Activated T-helper 2 cell treated with anti-CD3 and anti-CD28 coated beads, Interferon-gamma antibody, Interleukin-2, Interleukin-4, amounts not matched to agents 10 μg/mL and 5 μg/mL and 100 μg/mL, durations not matched to agents 14 hours and 24 hours and 36 hours (primary cell): Measurements from ENCODE around the gene EPO. TPM values are rescaled to one million over a fixed set of nuclear protein-coding genes. Genes with fewer than 3 reads are reported as not detected.

ENCODE experiments used
- DNase-seq: peaks from one replicate; pipeline ENCODE4 v3.0.0; 2021; ENCODE audit warnings: low spot score
- H3K27ac Mint-ChIP-seq: one replicate; pipeline ENCODE4 v1.8.0; 2021; ENCODE audit warnings: mixed read lengths
- H3K27me3 Mint-ChIP-seq: one replicate; pipeline ENCODE4 v1.8.0; 2021; ENCODE audit warnings: low read depth, mixed read lengths
- H3K36me3 Mint-ChIP-seq: one replicate; pipeline ENCODE4 v1.8.0; 2021; ENCODE audit warnings: low read depth, mixed read lengths
- H3K4me1 Mint-ChIP-seq: one replicate; pipeline ENCODE4 v1.8.0; 2021; ENCODE audit warnings: low read depth, mixed read lengths
- H3K4me3 Mint-ChIP-seq: one replicate; pipeline ENCODE4 v1.8.0; 2021; ENCODE audit warnings: low read depth, mild to moderate bottlenecking, moderate library complexity, mixed read lengths
- H3K9me3 Mint-ChIP-seq: one replicate; pipeline ENCODE4 v1.8.0; 2021; ENCODE audit warnings: mixed read lengths
- intact Hi-C: fragments of 100-400 bp; cut with micrococcal nuclease; formaldehyde crosslinking; loops from one replicate; pipeline ENCODE4 v1.15.1; 2023
- total RNA-seq: library from RNA; stranded (reverse); gene quantifications from 2 replicates; pipeline ENCODE4 v1.2.3, GENCODE V29; 2022

EPO gene
- total RNA-seq, 1 donor from 2014 or later = not detected

DNA sequence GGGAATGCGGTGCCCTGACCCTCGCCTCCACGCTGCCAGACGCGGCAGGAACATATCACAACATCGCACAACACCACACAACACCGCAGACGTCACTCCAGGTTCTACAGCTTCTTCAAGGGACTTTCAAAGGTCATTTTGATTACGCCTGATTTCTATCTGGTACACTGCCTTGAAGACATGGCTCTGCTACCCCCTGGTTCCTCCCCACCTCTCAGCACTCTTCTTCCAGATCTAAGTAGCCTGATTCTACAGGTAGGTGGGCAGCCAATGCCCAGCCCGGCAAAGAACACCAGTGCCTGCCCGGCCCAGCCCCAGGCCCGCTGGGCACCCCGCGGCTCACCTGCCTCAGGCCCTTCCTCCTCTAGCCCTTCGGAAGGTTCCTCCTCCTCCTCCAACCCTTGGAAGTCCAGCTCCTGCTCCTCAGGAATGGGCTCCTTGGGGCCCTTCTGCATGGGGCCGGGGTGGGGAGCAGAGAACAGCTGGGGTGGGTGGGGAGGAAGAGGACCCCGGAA is 34.6 kb upstream of the EPO start:
- no peak overlapping the region for H3K27ac Mint-ChIP-seq
- no peak overlapping the region for H3K4me3 Mint-ChIP-seq
- no peak for DNase-seq
- H3K36me3 Mint-ChIP-seq = peaks cover 41% of the 10 kb centered on the region
- intact Hi-C loops = no loop called here
- H3K4me1 Mint-ChIP-seq = peaks cover 2% of the 10 kb centered on the region
- no peaks in the 10 kb centered on the region for H3K9me3 Mint-ChIP-seq
- no peaks in the 10 kb centered on the region for H3K27me3 Mint-ChIP-seq

DNA sequence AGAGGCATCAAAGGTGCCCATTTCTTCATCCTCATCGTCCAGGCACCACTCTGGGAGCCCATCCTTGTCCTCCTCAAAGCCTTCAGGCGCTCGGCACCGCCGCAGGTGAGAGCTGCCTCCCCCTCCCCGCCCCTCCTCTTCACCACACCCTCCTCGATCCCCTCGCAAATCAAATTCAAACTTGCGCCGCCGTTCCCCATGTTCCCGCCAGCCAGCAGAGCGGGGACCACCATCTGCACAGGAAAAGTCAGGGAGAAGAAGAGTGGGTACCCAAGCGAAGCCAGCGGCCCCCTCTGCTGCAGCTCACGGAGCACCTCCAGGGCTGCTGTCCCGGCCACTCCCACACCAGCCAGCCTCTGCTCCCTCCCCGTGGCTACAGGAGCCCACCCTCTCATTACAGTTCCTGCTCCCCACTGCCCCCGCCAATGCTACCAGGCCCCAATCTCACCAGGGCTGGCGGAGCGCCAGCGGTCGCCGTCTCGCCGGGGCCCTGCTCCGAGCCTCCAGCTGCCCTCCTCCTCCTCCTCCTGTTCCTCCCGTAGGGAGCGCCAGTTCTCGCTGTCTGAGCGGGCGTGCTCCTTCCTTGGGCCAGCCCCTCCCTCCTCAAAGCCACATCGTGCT is 34.0 kb upstream of the EPO start:
- no peaks in the 10 kb centered on the region for H3K9me3 Mint-ChIP-seq
- H3K27ac Mint-ChIP-seq = no peak overlapping the region
- intact Hi-C loops = no loop called here
- peaks cover 2% of the 10 kb centered on the region for H3K4me1 Mint-ChIP-seq
- H3K4me3 Mint-ChIP-seq = no peak overlapping the region
- H3K36me3 Mint-ChIP-seq = peaks cover 41% of the 10 kb centered on the region
- DNase-seq = no peak
- no peaks in the 10 kb centered on the region for H3K27me3 Mint-ChIP-seq

DNA sequence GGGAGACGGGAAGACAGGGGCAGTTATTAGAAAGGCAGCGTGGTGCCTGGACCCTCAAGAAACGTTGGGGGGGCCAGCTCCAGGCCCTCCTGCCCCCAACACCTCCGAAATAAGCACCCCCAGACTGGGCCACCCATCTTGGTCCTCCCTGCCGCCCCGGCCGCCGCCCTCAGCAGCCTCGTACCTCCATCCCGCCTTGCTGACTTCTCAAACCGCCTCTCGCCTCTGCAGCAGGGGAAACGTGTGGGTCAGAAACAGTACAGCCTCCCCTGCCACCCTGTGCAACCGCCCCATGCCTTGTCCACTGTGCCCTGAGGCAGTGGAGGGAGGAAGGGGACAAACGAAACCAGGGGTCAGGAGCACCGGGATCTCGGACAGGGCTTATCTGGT is 33.5 kb upstream of the EPO start:
- no peak for DNase-seq
- no peak overlapping the region for H3K4me3 Mint-ChIP-seq
- H3K9me3 Mint-ChIP-seq = no peaks in the 10 kb centered on the region
- H3K27ac Mint-ChIP-seq = no peak overlapping the region
- H3K4me1 Mint-ChIP-seq = peaks cover 3% of the 10 kb centered on the region
- H3K36me3 Mint-ChIP-seq = peaks cover 42% of the 10 kb centered on the region
- intact Hi-C loops = no loop called here
- no peaks in the 10 kb centered on the region for H3K27me3 Mint-ChIP-seq

DNA sequence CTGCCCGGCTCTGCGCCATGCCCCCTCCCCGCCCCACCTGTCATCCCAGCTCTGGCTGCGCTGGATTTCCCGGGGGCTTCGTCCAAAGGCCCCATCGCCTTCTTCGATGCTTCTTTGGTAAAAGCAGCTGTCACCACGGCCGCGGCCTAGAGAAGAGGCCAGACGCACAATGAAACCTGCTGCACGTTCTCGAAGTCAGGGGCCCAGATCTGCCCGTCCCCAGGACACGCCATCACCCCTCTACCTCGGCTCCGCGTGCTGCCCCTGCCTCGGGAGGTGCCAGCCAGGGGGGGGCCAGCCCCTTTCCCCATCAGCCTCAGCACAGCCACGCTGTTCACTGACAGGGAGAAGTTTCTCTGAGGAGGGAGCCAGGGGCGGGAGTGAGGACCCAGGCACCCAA is 33.0 kb upstream of the EPO start:
- H3K4me3 Mint-ChIP-seq = no peak overlapping the region
- peaks cover 7% of the 10 kb centered on the region for H3K4me1 Mint-ChIP-seq
- no peak for DNase-seq
- intact Hi-C loops = no loop called here
- no peak overlapping the region for H3K27ac Mint-ChIP-seq
- peaks cover 43% of the 10 kb centered on the region for H3K36me3 Mint-ChIP-seq
- H3K9me3 Mint-ChIP-seq = no peaks in the 10 kb centered on the region
- H3K27me3 Mint-ChIP-seq = no peaks in the 10 kb centered on the region

DNA sequence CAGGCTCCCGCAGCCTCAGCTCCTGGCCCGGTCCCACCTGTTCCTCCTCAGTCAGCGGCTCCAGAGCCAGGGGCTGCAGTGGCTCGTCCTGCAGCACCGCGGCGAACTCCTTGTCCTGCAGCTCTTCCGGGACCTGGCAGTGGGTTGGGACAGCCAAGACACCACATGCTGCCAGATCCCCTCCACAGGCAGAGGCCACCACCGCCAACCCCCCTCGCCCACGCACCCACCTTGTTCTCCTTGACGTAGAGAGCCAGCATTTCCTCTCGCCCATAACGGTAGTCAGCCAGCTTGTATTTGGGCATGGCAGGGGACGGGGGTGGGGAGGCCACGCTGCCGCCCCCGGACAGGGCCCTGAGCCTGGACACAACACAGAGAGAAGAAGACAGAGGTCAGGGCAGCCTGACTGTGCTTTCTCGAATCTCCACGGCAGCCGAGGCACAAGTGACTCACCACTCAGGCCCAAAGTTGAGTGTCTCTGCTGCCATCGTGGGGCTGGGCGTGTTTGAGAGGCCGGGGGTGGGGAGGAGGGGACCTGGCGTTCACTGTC is 32.4 kb upstream of the EPO start:
- H3K36me3 Mint-ChIP-seq = peaks cover 49% of the 10 kb centered on the region
- peaks cover 13% of the 10 kb centered on the region for H3K4me1 Mint-ChIP-seq
- H3K4me3 Mint-ChIP-seq = no peak overlapping the region
- no peak for DNase-seq
- H3K9me3 Mint-ChIP-seq = no peaks in the 10 kb centered on the region
- H3K27me3 Mint-ChIP-seq = no peaks in the 10 kb centered on the region
- intact Hi-C loops = no loop called here
- no peak overlapping the region for H3K27ac Mint-ChIP-seq

DNA sequence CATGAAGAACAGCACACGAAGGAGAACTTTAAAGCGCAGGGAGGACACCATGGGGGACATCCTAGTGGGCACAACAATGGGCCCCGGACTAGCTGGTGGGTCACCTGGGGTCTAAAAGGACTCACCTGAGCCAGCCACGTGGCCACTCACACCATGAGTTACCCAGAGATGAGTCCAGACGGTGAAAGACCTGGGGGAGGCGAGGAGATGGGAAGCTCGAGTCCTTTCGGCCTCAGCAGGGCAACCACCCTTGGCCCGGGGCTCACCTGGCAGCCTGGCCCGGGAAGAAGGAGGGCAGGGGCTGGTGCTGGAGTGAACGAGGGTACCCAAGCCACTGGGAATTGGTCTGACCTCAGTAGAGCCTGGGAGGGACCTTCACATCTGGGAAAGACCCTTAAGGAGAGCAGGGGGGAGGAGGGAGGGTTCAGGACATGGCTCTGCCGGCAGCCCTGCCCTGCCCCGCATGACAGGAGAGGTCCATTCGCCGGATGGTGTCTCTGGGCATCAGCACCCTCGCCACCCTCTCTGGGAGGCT is 31.9 kb upstream of the EPO start:
- H3K27me3 Mint-ChIP-seq = no peaks in the 10 kb centered on the region
- H3K27ac Mint-ChIP-seq = no peak overlapping the region
- DNase-seq = no peak
- no peaks in the 10 kb centered on the region for H3K9me3 Mint-ChIP-seq
- no peak overlapping the region for H3K4me3 Mint-ChIP-seq
- peaks cover 16% of the 10 kb centered on the region for H3K4me1 Mint-ChIP-seq
- peaks cover 52% of the 10 kb centered on the region for H3K36me3 Mint-ChIP-seq
- intact Hi-C loops = no loop called here

DNA sequence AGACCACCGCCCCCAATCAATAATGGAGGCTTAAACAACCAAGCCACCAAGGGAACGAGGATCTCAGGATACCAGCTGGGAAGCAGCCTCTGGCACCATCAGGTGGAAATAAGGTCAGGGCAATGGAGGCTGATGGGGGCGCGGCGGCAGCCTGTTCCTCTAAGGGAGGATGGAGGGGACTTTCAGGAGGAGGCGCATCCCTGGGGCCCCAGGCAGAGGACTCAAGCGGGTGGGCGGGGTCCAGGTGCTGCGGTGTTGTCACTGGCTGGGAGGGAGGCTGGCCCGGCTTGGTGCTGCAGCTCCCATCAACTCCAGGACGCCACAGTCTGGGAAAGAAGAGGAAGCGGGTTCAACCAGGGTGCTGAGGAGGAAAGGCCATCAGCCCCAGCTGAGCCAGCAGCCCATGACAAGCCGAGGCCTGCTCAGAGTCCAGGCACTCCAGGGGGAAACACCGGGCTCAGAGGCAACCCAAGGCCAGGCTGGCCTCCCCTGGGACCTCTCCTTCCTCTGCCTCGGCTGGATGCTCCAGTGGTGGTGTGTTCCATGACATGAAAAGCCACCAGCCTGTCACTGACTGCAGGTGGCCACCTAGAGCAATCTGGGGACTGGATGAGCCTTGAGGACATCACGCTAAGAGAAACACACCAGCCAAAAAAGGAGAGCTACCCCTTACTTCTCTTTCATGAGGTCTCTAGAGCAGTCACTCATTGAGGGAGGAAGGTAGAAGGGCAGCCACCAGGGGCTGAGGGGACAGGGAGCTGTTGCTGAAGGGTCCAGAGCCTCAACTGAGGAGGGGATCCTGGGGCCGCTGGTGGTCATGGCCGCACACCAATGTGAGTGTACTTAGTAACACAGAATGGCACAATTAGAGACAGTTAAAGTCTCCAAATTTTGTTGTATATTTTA is 30.8 kb upstream of the EPO start:
- peak overlapping the region; percentile 6 for H3K27ac Mint-ChIP-seq
- intact Hi-C loops = loop anchor here (5.0 kb wide), 1 partner anchor 127 kb away; no protein-coding TSS in a partner anchor
- H3K9me3 Mint-ChIP-seq = no peaks in the 10 kb centered on the region
- peaks cover 48% of the 10 kb centered on the region for H3K36me3 Mint-ChIP-seq
- H3K4me3 Mint-ChIP-seq = no peak overlapping the region
- H3K4me1 Mint-ChIP-seq = peaks cover 16% of the 10 kb centered on the region
- DNase-seq = no peak
- no peaks in the 10 kb centered on the region for H3K27me3 Mint-ChIP-seq

DNA sequence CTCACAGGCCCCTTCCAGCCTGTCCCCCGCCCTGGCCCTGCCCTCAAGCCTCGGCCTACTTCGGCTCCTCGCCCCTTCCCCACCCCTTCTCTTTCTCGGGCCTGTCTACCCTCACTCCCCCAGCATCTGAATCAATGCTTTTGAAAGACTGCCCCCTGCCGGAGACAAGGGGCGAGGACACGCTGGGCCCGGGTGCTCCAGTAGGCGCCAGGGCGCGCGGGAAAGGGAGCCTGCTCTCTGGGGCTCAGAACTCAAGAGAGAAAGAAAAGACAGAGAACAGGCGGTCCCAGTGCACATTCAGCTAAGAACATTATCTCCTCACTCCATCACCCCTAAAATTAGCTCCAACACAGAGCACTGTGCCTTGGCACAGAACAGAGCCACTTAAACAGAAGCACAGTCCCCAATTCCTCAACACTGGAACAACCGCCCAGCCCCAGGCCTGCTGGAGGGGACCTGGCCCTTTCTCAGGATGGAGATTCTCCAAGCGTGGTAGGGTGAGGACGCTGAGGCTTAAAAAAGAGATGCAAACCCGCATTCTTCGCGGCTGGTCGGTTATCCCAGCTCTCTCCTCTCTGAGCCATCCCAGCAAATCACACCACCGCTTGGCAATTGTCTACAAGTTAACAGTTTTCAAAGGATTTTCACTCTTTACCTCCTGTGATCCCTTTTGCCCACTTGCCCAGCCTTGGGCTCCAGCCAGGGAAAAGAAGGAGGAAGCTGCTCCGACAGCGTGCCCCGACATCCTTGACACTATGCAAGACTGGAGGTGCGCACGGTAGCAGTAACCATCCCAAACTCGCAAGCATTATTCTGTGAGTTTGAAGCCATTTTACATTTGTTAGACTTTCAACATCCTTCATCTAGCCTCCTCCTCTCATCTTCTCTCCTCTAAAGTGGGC is 28.3 kb upstream of the EPO start:
- peak overlapping the region; percentile 0 for H3K27ac Mint-ChIP-seq
- intact Hi-C loops = loop anchor here (1.0 to 5.0 kb wide), 2 partner anchors 88 to 130 kb away; no protein-coding TSS in a partner anchor
- peaks cover 37% of the 10 kb centered on the region for H3K36me3 Mint-ChIP-seq
- peaks cover 23% of the 10 kb centered on the region for H3K4me1 Mint-ChIP-seq
- peaks cover 5% of the 10 kb centered on the region for H3K27me3 Mint-ChIP-seq
- DNase-seq = peak; percentile 74
- peak overlapping the region; percentile 90 for H3K4me3 Mint-ChIP-seq
- no peaks in the 10 kb centered on the region for H3K9me3 Mint-ChIP-seq

DNA sequence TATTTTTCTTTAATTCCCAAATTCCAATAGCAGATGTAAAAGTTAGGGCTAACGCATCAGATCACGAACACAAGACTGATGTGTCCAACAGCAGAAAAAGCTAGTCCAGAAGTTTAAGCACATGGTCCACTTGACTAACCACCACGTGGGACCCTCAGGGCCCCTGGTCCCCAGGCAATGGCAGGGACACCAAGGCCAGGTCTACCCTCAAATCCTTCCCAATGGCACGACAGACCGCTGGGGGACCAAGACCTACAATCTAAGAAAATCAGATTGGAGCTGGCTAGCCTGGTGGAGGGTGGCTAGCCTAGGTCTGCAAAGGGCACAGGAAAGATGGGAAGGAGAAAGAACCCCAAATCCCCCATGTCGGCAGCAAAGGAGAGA is 27.7 kb upstream of the EPO start:
- Mint-ChIP-seq H3K36me3 (peaks cover 37% of the 10 kb centered on the region), H3K4me1 (peaks cover 23% of the 10 kb centered on the region), H3K27ac (peak overlapping the region; percentile 82), H3K4me3 (peak overlapping the region; percentile 90), H3K27me3 (peaks cover 7% of the 10 kb centered on the region), H3K9me3 (no peaks in the 10 kb centered on the region)
- intact Hi-C loops = loop anchor here (5.0 kb wide), 1 partner anchor 130 kb away; no protein-coding TSS in a partner anchor
- DNase-seq = no peak

DNA sequence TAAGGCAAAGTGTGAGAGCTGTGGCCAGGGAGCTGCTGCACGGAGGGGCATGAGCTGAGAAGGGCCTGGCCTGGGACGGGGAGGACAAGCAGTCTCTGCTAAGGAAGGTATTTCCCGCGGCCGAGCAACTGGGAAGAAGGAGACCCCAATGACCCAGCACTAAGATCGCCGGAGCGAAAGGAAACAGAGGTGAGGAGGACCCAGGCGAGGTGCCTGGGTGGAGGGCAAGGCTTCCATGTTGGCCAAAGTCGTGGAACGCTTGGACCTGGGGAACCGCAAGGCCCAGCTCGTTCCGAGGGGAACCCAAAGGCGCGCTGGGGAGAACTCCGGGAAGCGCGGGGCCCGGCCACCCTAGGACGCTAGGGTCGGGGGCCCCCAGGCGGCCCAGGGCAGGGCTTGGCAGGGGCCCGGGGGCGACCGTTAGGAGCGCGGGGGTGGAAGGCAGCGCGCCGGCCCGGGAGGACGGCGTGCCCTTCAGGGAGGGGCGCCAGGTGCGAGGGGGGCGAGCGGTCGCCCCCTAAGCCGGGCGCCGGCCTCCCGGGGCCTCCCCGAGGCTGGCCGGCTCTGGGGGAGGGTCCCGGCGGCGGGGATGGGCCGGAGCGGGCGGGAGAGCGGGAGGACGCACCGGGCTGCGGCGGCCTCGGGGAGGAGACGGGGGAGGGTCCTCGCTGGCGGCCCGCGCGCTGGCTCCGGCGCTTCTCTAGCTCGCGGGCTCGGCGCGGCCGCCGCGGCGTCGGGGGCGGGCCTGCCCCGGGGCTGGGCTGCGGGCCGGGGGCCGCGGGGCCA is 26.8 kb upstream of the EPO start:
- DNase-seq = no peak
- Mint-ChIP-seq H3K4me3 (peak overlapping the region; percentile 90), H3K27me3 (peaks cover 7% of the 10 kb centered on the region), H3K36me3 (peaks cover 28% of the 10 kb centered on the region), H3K27ac (peak overlapping the region; percentile 82), H3K4me1 (peaks cover 23% of the 10 kb centered on the region), H3K9me3 (no peaks in the 10 kb centered on the region)
- intact Hi-C loops = loop anchor here (1.0 to 5.0 kb wide), 3 partner anchors 12 to 131 kb away; partner anchors contain the start of gene GNB2

DNA sequence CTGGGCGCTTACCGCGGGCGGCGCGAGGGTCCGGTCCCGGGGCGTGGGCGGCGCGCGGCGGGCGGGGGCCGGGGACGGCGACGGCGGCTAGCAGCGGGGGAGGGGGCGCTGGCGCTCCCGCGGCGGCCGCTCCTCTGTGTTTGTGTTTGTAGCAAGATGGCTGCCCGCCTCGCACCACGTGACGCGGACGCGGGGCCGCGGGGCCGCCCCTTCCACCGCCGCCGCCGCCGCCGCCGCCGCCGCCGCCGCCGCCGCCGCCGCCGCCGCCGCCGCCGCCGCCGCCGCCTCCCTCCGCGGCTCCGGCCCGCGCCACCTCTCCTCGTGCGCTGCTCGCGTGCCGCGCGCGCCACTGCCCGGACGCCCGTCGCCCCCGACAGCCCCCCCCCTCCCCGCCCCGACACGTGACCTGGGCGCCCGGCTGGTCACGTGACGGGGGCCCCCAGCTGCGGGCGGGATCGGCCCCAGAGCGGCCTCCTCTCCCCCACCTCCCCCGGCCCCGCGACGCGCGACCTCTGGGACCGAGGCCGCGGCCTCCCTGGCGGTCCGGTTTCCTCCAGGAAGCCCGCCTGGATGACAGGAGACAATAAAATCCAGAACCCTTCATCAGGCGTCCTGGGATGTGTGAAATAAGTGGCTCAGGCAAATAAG is 26.0 kb upstream of the EPO start, which contains the start of gene GIGYF1:
GIGYF1 (minus strand) TSS at position 153 of the 648 bp plus-strand sequence. CDS start 6,012 bp downstream, outside the sequence.
- peak within 1 kb of the TSS; percentile 90 for H3K4me3 Mint-ChIP-seq
- peaks cover 23% of the 10 kb centered on the region for H3K4me1 Mint-ChIP-seq
- peaks cover 8% of the 10 kb centered on the region for H3K27me3 Mint-ChIP-seq
- H3K27ac Mint-ChIP-seq = peak within 1 kb of the TSS; percentile 82
- peak; percentile 66 for DNase-seq
- peaks cover 22% of the 10 kb centered on the region for H3K36me3 Mint-ChIP-seq
- intact Hi-C loops = loop anchor here (1.0 to 5.0 kb wide), 3 partner anchors 11 to 132 kb away; partner anchors contain the start of gene GNB2
- no peaks in the 10 kb centered on the region for H3K9me3 Mint-ChIP-seq
